ENCODE measurements around the gene ZNF587B.

DNA sequence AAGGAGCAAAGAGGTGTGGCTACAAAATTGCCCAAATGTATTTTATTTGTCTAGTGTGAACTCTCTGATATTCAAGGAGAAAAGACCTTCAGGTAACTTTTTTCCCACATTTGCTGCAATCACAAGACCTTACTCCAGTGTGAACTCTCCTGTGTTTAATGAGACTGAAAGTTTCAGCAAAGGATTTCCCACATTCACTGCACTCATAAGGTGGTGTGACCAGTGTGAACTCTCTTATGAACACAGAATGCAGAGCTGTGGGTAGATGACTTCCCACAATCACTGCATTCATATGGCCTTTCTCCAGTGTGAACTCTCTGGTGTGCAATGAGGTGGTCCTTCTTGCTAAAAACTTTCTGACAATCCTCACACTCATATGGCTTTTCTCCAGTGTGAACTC, 42.4 kb downstream of the ZNF587B start:
- TF ChIP-seq, protein P1, sequence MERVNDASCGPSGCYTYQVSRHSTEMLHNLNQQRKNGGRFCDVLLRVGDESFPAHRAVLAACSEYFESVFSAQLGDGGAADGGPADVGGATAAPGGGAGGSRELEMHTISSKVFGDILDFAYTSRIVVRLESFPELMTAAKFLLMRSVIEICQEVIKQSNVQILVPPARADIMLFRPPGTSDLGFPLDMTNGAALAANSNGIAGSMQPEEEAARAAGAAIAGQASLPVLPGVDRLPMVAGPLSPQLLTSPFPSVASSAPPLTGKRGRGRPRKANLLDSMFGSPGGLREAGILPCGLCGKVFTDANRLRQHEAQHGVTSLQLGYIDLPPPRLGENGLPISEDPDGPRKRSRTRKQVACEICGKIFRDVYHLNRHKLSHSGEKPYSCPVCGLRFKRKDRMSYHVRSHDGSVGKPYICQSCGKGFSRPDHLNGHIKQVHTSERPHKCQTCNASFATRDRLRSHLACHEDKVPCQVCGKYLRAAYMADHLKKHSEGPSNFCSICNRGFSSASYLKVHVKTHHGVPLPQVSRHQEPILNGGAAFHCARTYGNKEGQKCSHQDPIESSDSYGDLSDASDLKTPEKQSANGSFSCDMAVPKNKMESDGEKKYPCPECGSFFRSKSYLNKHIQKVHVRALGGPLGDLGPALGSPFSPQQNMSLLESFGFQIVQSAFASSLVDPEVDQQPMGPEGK (CRISPR knock-in tag; IDR thresholded peaks at IDR 0.05; ENCODE audit: borderline replicate concordance): no peak
- TF ChIP-seq, protein P2, sequence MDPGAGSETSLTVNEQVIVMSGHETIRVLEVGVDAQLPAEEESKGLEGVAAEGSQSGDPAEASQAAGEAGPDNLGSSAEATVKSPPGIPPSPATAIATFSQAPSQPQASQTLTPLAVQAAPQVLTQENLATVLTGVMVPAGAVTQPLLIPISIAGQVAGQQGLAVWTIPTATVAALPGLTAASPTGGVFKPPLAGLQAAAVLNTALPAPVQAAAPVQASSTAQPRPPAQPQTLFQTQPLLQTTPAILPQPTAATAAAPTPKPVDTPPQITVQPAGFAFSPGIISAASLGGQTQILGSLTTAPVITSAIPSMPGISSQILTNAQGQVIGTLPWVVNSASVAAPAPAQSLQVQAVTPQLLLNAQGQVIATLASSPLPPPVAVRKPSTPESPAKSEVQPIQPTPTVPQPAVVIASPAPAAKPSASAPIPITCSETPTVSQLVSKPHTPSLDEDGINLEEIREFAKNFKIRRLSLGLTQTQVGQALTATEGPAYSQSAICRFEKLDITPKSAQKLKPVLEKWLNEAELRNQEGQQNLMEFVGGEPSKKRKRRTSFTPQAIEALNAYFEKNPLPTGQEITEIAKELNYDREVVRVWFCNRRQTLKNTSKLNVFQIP (CRISPR knock-in tag; IDR thresholded peaks at IDR 0.05; ENCODE audit: borderline replicate concordance, low read depth): no peak
- no peak for TF ChIP-seq ZNF565 (CRISPR knock-in tag; conservative IDR thresholded peaks at IDR 0.05; ENCODE audit: low read depth)
- no peak for TF ChIP-seq ARNTL (CRISPR knock-in tag; IDR thresholded peaks at IDR 0.05; ENCODE audit: borderline replicate concordance, low read depth)
- TF ChIP-seq CSDC2 (CRISPR knock-in tag; IDR thresholded peaks at IDR 0.05): no peak
- TF ChIP-seq ZFP3 (CRISPR knock-in tag; IDR thresholded peaks at IDR 0.05): no peak
- no peak for TF ChIP-seq TOX (CRISPR knock-in tag; IDR thresholded peaks at IDR 0.05; ENCODE audit: borderline replicate concordance)
- TF ChIP-seq GLIS3 (CRISPR knock-in tag; IDR thresholded peaks at IDR 0.05): no peak
- no peak for TF ChIP-seq ZFP30 (CRISPR knock-in tag; IDR thresholded peaks at IDR 0.05)
- TF ChIP-seq TCF4 (CRISPR knock-in tag; IDR thresholded peaks at IDR 0.05; ENCODE audit: borderline replicate concordance): no peak
- TF ChIP-seq RARB (CRISPR knock-in tag; IDR thresholded peaks at IDR 0.05): no peak
- TF ChIP-seq, protein P3, sequence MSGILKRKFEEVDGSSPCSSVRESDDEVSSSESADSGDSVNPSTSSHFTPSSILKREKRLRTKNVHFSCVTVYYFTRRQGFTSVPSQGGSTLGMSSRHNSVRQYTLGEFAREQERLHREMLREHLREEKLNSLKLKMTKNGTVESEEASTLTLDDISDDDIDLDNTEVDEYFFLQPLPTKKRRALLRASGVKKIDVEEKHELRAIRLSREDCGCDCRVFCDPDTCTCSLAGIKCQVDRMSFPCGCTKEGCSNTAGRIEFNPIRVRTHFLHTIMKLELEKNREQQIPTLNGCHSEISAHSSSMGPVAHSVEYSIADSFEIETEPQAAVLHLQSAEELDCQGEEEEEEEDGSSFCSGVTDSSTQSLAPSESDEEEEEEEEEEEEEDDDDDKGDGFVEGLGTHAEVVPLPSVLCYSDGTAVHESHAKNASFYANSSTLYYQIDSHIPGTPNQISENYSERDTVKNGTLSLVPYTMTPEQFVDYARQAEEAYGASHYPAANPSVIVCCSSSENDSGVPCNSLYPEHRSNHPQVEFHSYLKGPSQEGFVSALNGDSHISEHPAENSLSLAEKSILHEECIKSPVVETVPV (CRISPR knock-in tag; IDR thresholded peaks at IDR 0.05): no peak

All from SK-N-SH treated with all-trans-retinoic acid at 6 μM for 48 hours (cell line).